Measurements from ENCODE around the gene NT5E. TPM values are rescaled to one million over a fixed set of nuclear protein-coding genes. Genes with fewer than 3 reads are reported as not detected.
"Not testable (repeated sequence)": the region's sequence is repeated elsewhere in the genome, so short reads cannot be mapped to it uniquely, and the experiment has no call there.

The NT5E gene
- total RNA-seq = 10 to 100 TPM; 47.8 to 49.8 TPM
- long read RNA-seq, transcript NT5E-201 (9 exons, 3,548 nt) = major isoform, 73 of 90 reads
- long read RNA-seq, partial matches to known transcripts = 3 of 90 reads
- long read RNA-seq, other reads (novel, unspliced or antisense) = 7 of 90 reads

GRCh38 chr6:85449818-85450759 is at the start of gene NT5E:
TSS of gene NT5E (plus strand) at chr6:85450083. CDS start at chr6:85450140, 57 bp downstream.
- ATAC-seq (peak; percentile 82), DNase-seq (peak; percentile 79 to 81)
- intact Hi-C loops (cut with DNase I, micrococcal nuclease) = no loop called here

- DNase-seq = no peak
- intact Hi-C loops (cut with DNase I, micrococcal nuclease) = no loop called here
- ATAC-seq = no peak
Measured at GRCh38 chr6:85400331-85400730, 49.6 kb upstream of the NT5E start.

GRCh38 chr6:85401186-85402021 is 48.5 kb upstream of the NT5E start:
- intact Hi-C loops (cut with DNase I, micrococcal nuclease) = no loop called here
- no peak for DNase-seq
- no peak for ATAC-seq

- DNase-seq (no peak), ATAC-seq (no peak)
- intact Hi-C loops (cut with DNase I, micrococcal nuclease) = no loop called here
Measured at GRCh38 chr6:85402071-85402470, 47.8 kb upstream of the NT5E start.

- intact Hi-C loops (cut with DNase I, micrococcal nuclease) = no loop called here
- DNase-seq (no peak), ATAC-seq (no peak)
Measured at GRCh38 chr6:85402922-85403321, 47.0 kb upstream of the NT5E start.

GRCh38 chr6:85403331-85404015 is 46.4 kb upstream of the NT5E start:
- no peak for ATAC-seq
- intact Hi-C loops (cut with DNase I, micrococcal nuclease) = no loop called here
- no peak for DNase-seq

- DNase-seq; intact Hi-C loops (cut with DNase I, micrococcal nuclease): not testable (repeated sequence)
- ATAC-seq = peak; percentile 2
Measured at GRCh38 chr6:85404016-85404563, 45.8 kb upstream of the NT5E start.

GRCh38 chr6:85404564-85405174 is 45.2 kb upstream of the NT5E start:
- intact Hi-C loops (cut with DNase I, micrococcal nuclease) = no loop called here
- ATAC-seq = peak; percentile 70
- DNase-seq = peak; percentile 70 to 73

- peak; percentile 88 for ATAC-seq
- peak; percentile 42 to 49 for DNase-seq
- intact Hi-C loops (cut with DNase I, micrococcal nuclease) = no loop called here
Measured at GRCh38 chr6:85405175-85405852, 44.6 kb upstream of the NT5E start.

GRCh38 chr6:85405853-85406198 is 44.1 kb upstream of the NT5E start:
- intact Hi-C loops (cut with DNase I, micrococcal nuclease) = no loop called here

GRCh38 chr6:85406641-85407075 is 43.2 kb upstream of the NT5E start:
- DNase-seq (no peak), ATAC-seq (no peak)
- intact Hi-C loops (cut with DNase I, micrococcal nuclease) = no loop called here

More at GRCh38 chr6:85405853-85406198, 44.1 kb upstream of the NT5E start:
- DNase-seq (no peak), ATAC-seq (peak; percentile 2)

GRCh38 chr6:85408039-85408438 is 41.8 kb upstream of the NT5E start:
- DNase-seq = no peak
- no peak for ATAC-seq
- intact Hi-C loops (cut with DNase I, micrococcal nuclease) = no loop called here

- intact Hi-C loops (cut with DNase I, micrococcal nuclease) = no loop called here
- DNase-seq (no peak), ATAC-seq (no peak)
Measured at GRCh38 chr6:85412911-85413430, 36.9 kb upstream of the NT5E start.

- intact Hi-C loops (cut with DNase I, micrococcal nuclease) = no loop called here
- DNase-seq (no peak), ATAC-seq (peak; percentile 62)
Measured at GRCh38 chr6:85416049-85416448, 33.8 kb upstream of the NT5E start.

- ATAC-seq (no peak), DNase-seq (no peak)
- intact Hi-C loops (cut with DNase I, micrococcal nuclease) = no loop called here
Measured at GRCh38 chr6:85416766-85417165, 33.1 kb upstream of the NT5E start.

- DNase-seq = no peak
- intact Hi-C loops (cut with DNase I, micrococcal nuclease) = no loop called here
- no peak for ATAC-seq
Measured at GRCh38 chr6:85417336-85417735, 32.5 kb upstream of the NT5E start.

GRCh38 chr6:85418059-85418458 is 31.8 kb upstream of the NT5E start:
- ATAC-seq (no peak), DNase-seq (no peak)
- intact Hi-C loops (cut with DNase I, micrococcal nuclease) = no loop called here
